ENCODE measurements around the gene SPNS2.

The SPNS2 gene

GRCh38 chr17:4534515-4534914, 35.8 kb downstream of the SPNS2 start:
- no peak overlapping the region for H3K4me3 ChIP-seq (ENCODE audit: low read depth, low read length)
- TF ChIP-seq CTCF (conservative IDR thresholded peaks at IDR 0.05; ENCODE audit: low read depth, low read length) = no peak
- DNase-seq (ENCODE audit: low read depth) = no peak

- no peak overlapping the region for H3K4me3 ChIP-seq (ENCODE audit: low read depth, low read length)
- no peak for TF ChIP-seq CTCF (conservative IDR thresholded peaks at IDR 0.05; ENCODE audit: low read depth, low read length)
Observed at GRCh38 chr17:4534928-4535666, 36.4 kb downstream of the SPNS2 start.

GRCh38 chr17:4535667-4536258, 37.1 kb downstream of the SPNS2 start:
- TF ChIP-seq CTCF (conservative IDR thresholded peaks at IDR 0.05; ENCODE audit: low read depth, low read length) = no peak
- H3K4me3 ChIP-seq (ENCODE audit: low read depth, low read length) = no peak overlapping the region
- DNase-seq (ENCODE audit: low read depth) = no peak

More at GRCh38 chr17:4534928-4535666, 36.4 kb downstream of the SPNS2 start:
- DNase-seq (ENCODE audit: low read depth) = no peak

GRCh38 chr17:4536259-4536741, 37.6 kb downstream of the SPNS2 start:
- TF ChIP-seq CTCF (conservative IDR thresholded peaks at IDR 0.05; ENCODE audit: low read depth, low read length) = no peak
- DNase-seq (ENCODE audit: low read depth) = no peak
- no peak overlapping the region for H3K4me3 ChIP-seq (ENCODE audit: low read depth, low read length)

GRCh38 chr17:4536742-4537411, 38.2 kb downstream of the SPNS2 start:
- DNase-seq (ENCODE audit: low read depth) = no peak
- TF ChIP-seq CTCF (conservative IDR thresholded peaks at IDR 0.05; ENCODE audit: low read depth, low read length) = no peak
- H3K4me3 ChIP-seq (ENCODE audit: low read depth, low read length) = no peak overlapping the region

GRCh38 chr17:4537451-4538235, 39.0 kb downstream of the SPNS2 start:
- no peak for TF ChIP-seq CTCF (conservative IDR thresholded peaks at IDR 0.05; ENCODE audit: low read depth, low read length)
- DNase-seq (ENCODE audit: low read depth) = no peak
- H3K4me3 ChIP-seq (ENCODE audit: low read depth, low read length) = no peak overlapping the region
